Activated effector memory CD4-positive, alpha-beta T cell treated with Interleukin-2 at 50 U/mL for 16 hours (primary cell): ENCODE measurements around the gene FRY.

ENCODE experiments used
- DNase-seq: peaks from one replicate; pipeline ENCODE4 v3.0.0-alpha.2; 2020

The FRY gene

GRCh38 chr13:32017474-32017873, 14.1 kb upstream of the FRY start:
- DNase-seq: no peak

DNA sequence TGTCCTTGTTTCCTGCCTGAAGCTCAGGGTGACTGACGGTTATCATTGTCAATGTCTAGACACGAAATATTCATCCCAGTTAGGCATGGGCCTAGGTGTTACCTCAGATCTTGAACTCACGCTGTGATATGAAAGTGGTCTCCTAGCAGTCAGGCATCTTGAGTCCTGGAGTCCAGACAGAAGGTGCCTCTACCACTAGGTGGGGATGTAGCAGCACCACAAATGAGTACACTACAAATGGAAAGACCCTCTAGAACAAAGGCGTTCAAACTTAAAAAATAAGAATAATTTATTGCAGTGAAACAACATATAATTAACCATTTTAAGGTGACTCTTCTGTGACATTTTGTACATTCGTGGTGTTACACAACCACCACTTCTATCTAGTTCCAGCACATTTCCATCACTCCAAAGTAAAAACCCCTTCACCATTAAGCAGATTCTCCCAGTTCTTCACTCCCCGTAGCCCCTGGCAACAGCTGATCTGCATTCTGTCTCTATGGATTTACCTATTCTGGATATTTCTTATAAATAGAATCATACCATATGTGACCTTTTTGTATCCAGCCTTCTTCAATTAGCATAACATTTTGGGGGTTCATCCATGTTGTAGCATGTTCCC, 11.9 kb upstream of the FRY start:
- DNase-seq: no peak

DNA sequence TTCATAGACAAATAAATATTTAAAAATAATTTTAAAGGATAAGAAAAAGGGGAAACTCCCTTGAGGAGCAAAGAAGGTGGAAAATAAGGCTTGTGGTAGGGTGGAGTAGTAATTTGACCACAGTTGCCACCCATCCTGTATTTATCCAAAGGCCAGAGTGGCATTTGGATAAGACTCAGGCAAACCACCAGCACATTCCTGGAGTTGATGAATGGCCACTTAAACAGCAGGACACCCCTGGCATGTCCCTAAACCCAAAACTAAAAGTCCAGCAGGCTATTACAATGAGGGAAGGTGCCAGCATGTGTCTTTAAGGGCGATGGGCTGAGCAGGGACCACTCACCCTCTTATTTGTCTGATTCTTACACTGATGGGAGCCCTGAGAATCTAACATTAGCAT, 9.8 kb upstream of the FRY start:
- no peak for DNase-seq

DNA sequence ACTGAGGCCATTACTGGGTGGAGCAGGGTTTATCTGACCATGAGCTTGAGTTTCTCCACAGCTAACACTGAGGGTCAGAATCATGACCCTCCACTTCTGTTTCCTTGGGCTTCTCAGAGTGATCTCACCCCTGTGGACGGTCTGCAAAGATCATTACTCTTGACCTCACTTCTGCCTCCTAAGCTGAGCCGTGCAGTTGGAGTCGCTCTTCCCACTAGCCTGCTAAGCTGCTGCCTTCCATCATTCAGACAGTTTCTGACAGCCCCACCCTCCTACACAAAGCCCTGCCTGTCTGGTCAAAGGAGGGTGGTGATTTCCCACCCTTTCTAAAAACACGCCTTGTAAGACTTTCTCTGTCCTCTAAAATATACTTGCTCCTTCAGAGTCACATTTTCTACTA, 9.3 kb upstream of the FRY start:
- DNase-seq: no peak

DNA sequence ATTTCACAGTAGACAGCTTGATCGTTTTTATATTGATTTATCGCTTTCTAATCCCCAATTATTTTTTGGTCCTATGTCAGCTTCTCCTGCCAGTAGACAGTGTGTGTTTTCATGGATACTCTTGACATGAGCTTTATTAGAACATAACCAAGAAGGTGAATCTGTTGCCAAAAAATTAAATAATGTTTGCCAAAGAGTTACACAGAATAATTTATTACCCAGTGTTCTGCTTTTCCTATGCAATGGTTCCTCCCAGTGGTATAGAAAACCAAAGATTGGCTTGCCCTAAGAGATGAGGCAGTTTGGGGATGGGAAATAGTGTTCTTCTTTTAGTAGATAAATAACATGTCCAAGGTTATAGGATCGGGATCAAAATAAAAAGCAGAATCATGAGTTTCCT, 8.5 kb upstream of the FRY start:
- DNase-seq: no peak

- no peak for DNase-seq
These were observed 7.9 kb upstream of the FRY start for GRCh38 chr13:32023698-32024097.

DNA sequence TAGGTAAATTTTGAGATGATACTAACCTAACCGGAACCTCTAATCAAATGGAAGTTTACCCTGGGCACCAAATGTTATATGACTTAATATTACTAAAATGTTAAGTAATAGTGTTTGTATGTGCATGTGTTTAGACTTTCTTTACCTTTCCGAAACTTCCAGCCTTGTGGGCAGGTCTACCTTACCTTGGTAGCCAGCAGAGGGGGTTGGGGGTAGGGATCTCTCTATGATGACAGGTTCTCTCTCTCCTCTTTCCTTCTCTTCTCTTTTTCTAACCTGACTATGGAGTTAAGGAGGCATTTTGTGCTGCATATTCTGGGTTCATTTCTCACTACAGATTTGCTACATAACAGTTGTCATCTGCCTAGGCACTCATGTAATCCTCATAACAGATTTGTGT, 6.8 kb upstream of the FRY start:
- DNase-seq: no peak

DNA sequence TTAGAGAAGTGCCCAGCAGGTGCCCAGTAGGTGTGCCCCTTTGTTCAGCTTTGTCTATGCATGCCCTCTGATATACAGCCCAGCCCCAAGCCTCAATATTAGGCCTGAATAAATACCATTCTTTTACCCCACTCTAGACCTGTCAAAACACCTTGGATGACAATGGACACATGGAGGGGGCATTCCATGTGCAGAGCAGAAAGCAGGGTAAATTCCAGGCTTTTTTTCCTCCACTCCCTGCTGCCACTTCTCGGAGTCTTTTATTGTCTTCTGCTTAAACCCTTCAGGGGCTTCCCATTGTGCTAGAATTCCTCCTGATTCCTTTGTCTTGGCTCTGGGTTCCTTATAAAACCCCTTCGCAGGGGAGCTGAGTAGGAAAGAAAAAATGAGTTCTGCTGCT, 5.8 kb upstream of the FRY start:
- DNase-seq: no peak

- DNase-seq: no peak
These were observed 5.0 kb upstream of the FRY start for GRCh38 chr13:32026623-32027022.

DNA sequence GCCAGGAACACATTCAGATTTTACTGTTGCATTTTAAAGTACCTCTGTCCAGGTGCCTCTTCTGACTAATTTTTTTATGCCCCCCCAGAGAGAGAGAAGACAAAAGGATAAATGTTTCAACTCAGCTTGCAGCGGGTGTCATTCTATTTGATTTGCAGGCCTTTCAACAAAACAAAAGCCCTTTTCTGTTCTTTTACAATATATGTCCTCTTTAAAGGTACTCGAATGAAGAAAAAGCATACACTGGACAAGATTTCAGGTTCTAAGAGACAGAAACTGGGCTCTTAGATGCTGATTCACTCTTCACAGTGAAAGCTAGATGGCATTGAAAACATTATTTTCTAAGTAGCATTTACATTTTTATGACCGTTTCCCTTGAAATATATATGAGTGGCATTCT, 2.9 kb upstream of the FRY start:
- no peak for DNase-seq

DNA sequence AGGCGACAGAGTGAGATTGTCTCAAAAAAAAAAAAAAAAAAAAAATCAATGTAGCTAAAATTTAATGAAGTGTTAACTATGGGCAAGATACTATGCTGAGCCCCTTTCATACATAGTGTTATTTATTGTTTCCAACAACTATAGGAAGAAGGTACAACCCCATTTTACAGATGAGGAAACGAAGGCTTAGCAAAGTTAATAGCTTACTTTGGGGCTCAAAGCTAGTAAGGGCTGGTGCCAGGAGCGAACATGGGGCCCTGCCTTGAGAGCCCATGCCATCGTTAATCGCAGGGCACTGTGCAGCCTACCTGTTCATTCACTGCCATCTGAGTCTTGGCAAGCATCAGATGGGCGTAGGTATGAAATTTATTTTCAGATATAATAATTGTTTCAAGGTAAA, 1.9 kb upstream of the FRY start:
- no peak for DNase-seq

GRCh38 chr13:32031815-32032370, 319 bp downstream of the FRY start:
- no peak for DNase-seq

GRCh38 chr13:32032759-32033158, 1.2 kb downstream of the FRY start:
- no peak for DNase-seq

DNA sequence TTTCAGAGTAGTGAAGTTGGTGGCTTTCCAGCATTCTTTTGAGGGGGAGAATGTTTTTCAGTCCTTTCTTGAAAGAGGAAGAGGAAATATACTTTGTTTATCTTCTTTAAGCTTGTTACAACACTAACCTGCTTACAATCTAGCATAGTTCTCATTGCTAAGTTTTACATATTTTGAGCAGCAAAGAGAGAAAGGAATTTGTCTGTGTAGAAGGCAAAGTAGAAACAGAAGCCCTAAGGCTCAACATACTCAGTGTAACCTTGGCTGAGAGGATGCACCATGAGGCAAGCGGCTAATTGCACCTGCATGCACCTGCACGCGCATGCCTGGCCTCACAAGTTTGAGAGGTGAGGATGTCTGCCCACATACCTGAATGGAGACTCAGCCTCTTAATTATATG, 2.2 kb downstream of the FRY start:
- no peak for DNase-seq

GRCh38 chr13:32035716-32036115, 4.1 kb downstream of the FRY start:
- DNase-seq: no peak

DNA sequence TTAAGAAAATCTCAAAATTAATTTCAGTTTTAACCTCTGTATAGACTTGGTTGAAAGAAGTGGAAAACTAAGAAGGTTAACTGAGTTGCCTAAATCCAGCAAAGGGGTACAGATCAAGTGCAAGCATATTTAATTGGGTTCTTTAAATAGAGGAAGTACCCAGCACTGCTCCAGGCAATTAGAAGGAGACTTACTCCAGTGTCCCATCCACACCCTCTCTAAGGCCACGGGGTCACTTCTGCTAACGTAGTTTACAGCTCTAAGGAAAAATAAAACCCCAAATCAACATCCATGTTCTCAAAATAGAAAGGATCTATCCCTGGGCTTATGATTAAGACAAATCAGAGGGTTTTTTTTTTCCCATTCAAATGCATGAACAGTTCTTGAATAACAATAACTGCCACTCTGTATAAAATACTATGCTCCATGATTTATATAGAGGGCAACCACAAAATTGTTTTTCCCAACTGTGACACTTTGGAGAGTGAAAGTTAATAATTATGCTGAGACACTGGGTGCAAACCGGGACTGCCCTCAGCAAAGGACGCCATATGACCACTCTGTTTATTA, 4.6 kb downstream of the FRY start:
- no peak for DNase-seq

GRCh38 chr13:32036757-32037156, 5.2 kb downstream of the FRY start:
- DNase-seq: no peak

GRCh38 chr13:32037471-32037870, 5.9 kb downstream of the FRY start:
- DNase-seq: no peak

GRCh38 chr13:32038343-32038742, 6.8 kb downstream of the FRY start:
- no peak for DNase-seq

- no peak for DNase-seq
These were observed 7.5 kb downstream of the FRY start for GRCh38 chr13:32039056-32039455.

DNA sequence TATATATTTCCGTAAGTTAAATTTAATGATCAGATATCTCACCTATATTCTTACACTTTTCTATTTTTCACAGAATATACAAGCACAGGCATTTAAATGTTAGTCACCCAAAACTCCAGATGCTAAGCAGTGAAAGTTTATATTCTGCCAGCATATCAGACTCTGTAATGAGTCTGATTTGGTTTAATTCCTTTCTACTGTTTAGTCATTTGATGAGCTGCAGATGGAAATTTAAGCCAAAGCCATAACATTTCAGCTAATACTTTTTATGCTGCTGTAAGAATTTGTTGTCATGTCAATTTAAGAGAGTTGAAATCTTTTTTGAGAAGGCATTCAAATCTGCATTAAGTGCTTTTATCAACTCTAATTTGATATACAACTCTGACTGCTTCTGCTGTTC, 8.0 kb downstream of the FRY start:
- DNase-seq: no peak

GRCh38 chr13:32040052-32040642, 8.6 kb downstream of the FRY start:
- no peak for DNase-seq

DNA sequence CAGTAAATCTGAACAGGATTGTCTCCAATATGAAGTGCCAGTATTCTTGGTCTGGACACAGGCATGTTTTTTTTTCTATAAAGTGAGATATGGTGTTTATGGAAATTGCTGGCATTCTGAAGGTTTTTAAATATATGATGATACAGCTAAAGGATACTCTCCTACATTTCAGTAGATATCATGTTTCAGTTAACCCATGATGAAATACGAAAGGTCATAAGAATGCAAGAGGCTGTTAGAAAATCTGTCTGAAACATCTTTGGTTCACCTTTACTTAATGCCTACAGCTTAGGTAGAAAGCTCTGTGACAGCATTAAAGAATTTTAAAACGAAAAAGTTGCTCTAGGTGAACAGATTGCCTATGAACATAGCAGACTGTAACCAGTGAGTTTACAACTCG, 9.1 kb downstream of the FRY start:
- DNase-seq: no peak

DNA sequence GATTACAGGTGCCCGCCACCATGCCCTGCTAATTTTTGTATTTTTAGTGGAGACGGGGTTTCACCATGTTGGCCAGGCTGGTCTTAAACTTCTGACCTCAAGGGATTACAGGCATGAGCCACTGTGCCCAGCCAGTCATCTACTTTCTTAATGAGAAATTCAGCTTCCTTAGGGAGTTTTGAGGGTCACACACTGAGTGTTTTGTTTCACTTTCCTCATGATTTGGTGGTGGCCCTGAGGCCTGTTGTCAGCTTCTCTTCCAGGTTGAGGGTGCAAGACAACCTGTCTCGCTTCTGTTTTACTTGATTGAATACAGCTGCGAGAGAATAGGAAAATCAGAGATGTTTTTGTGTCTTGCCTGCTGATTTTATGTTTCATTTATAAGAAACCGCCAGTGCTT, 9.9 kb downstream of the FRY start:
- DNase-seq: no peak

GRCh38 chr13:32042551-32042950, 11.0 kb downstream of the FRY start:
- no peak for DNase-seq
